Stimulated activated CD8-positive, alpha-beta memory T cell treated with anti-CD3 and anti-CD28 coated beads, Interleukin-7, amount 100 ng/mL, for 48 hours (primary cell): ENCODE measurements around the gene PTGER2.
A peak's percentile ranks its signal among the peaks of the same experiment; 100 is the strongest.

Experiments used
- DNase-seq, 2 donors: peaks; one replicate each; pipeline ENCODE4 v3.0.0-alpha.2; 2020; ENCODE audit warnings: low read depth in 1 of 2; ENCODE audit errors: extremely low read depth in 1 of 2

Gene PTGER2

DNA sequence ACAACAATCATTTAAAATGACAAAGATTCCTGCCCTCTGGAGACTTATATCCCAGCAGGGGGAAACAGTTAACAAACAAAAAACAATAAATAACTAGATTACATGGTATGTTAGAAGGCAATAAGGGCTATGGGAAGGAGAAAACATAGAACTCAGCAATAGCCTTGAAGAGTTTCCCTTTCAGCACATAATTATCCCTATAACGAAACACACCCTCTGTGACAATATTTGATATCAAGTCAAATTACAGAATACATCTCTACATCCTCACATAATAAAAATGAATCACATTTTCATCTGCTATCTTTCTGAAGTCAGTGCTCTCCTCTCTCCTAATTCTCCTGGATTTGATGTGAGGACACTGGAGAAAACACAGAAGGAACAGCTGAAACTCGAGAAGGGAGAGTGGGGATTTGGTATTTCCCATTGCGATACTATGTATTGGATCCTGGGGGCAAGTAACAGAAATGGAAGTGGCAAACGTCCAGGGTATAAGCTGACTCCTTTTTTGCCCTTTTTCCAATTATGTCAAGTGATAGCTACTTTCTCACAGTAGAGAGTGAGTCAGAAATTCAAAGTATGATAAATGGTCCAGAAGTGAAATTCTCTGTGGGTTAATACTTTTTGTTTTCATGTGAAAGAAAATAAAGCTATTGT is 9.7 kb upstream of the PTGER2 start:
- no peak for DNase-seq

DNA sequence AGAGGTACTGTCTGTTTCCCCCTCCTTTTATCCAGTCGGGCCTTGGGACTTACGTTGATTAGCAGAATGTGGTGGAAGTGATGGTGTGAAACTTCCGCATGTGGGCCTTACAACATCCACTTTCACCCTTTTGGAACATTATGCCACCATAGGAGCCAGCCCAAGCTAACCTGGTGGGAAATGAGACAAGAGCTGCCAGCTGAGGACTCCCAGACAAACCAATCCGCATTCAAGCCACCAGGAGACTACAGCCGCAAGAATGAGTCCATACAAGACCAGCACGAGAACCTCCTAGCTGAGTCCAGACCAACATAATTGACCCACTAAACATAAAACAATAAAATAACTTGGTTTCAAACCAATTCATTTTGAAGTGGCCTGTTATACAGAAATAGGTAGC is 9.1 kb upstream of the PTGER2 start:
- no peak for DNase-seq

DNA sequence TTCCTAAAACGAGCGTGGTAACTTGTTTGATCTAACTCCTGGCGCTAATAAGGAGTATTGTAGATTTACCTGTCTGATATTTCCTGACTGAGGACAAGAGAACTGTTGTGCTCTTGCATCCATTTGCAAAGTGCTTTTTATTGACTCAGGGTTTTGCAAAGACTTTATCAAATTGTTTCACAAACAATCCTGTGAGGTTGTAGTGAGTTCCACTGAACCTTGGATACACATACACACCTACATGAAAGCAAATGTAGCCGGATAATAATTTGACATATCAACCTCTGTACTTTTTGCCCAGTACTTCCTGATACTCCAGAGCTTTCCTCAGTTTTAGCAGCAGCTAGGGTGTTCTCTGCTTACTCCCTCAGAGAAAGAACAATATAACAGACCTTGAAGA is 6.7 kb upstream of the PTGER2 start:
- DNase-seq: no peak

DNA sequence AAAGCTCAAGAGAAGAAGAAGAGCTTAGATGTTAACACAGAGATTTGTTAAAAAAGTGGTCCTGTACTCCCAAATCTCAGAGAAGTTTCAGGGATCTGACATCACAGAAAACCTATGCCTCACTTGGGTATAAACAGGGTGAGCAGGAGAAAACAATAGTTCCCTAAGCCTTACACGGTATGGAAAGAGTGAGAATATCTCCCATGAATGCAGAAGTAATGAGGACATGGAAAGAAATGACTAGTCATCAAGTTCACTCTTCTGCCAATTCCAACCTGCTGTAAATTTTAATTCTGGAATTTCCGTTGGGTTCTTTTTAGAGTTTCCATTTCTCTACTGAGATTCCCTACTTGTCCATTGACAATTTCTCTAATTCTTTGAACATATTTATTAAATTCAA is 6.2 kb upstream of the PTGER2 start:
- DNase-seq: no peak

DNA sequence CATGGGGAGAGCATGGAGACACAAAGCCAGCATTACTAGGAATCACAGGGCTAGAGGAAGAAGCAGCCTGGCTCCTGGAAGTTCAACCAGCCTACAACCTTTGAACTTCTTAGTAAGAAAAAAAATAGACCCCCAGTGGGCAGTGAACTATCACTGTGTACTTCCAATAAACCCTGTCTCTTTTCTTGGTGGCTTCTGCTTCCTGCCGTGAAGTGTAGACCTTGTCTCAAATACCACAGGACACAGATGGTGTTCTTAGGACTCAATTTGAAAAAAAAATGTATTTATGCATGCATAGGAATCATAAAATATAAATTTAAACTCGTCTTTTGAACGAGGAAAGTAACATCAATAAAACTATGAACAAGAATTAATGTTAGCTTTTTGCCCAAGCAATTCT is 3.6 kb upstream of the PTGER2 start:
- no peak for DNase-seq

DNA sequence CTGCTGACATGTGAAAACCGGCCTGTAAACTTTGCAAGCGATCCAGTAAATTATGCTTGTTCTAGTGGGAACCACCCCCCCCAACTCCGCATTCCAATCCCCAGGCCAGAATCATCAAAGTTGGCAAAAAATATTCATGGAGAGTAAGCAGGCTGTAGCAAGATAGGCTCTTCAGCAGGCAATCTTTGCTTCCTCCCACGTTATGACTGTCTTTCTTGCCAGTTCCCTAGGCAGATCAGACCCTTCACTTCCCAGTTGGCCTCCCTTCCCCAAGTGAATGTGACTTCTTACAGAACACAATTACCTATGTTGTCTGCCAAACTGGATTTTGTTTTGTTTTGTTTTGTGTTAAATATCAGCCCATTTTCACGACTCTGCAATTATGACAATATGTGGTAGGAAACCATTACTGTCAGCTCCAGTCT is 1.2 kb upstream of the PTGER2 start:
- DNase-seq: no peak

DNA sequence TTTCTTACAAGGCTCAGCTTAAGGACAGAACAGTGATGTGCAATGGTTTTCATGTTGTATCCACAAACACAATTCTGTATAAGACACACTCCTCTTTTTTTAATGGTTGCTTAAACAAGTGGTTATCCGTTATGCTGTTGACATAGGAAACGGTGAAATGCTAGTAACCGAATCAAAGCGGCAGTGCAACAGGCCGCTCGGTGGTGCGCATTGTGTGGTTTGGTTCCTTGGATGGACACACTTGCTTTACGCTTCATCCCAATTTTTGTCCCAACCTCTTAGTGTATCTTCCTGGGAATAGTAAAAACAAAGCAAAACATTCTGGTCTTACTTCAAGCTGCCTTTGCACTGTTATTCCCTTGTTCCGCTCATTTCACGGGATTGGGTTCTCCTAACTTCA is 650 bp upstream of the PTGER2 start:
- DNase-seq: no peak

DNA sequence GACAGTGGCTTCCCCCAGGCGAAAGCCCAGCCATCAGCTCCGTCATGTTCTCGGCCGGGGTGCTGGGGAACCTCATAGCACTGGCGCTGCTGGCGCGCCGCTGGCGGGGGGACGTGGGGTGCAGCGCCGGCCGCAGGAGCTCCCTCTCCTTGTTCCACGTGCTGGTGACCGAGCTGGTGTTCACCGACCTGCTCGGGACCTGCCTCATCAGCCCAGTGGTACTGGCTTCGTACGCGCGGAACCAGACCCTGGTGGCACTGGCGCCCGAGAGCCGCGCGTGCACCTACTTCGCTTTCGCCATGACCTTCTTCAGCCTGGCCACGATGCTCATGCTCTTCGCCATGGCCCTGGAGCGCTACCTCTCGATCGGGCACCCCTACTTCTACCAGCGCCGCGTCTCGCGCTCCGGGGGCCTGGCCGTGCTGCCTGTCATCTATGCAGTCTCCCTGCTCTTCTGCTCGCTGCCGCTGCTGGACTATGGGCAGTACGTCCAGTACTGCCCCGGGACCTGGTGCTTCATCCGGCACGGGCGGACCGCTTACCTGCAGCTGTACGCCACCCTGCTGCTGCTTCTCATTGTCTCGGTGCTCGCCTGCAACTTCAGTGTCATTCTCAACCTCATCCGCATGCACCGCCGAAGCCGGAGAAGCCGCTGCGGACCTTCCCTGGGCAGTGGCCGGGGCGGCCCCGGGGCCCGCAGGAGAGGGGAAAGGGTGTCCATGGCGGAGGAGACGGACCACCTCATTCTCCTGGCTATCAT is 663 bp downstream of the PTGER2 start:
- peak; percentile 18 to 20 for DNase-seq

DNA sequence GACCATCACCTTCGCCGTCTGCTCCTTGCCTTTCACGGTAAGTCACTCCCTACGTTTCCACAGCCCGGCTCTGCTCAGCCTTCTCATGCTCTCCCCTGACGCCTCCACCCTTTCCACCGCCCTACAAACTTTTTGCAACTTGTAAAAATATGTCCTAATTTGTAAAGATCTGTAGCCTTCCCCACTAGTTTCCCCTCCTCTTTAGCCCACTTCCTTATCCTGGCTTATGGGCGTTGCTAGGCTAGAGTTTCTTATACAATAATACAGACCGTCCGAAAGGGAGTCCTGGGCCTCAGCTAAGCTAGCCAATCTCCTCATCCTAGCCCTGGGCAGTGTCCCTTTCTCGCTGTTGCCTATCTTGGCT is 1.2 kb downstream of the PTGER2 start:
- no peak for DNase-seq

DNA sequence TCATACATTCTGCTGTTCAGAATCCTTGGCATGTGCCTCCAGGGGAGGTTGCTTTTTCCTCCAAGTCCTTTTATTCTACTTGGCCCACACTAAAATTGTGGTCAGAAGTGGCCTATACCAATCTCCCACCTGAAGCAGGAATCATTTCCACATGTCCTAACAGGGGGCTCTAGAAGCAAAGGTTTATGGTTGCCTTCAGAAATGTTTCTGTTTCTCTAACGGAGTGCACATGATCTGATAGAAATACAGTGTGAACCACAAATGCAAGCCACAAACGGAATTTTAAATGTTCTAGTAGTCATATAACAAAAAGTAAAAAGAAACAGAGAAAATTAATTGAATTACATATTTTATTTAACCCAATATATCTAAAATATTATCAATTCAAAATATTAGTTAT is 4.0 kb downstream of the PTGER2 start:
- no peak for DNase-seq

DNA sequence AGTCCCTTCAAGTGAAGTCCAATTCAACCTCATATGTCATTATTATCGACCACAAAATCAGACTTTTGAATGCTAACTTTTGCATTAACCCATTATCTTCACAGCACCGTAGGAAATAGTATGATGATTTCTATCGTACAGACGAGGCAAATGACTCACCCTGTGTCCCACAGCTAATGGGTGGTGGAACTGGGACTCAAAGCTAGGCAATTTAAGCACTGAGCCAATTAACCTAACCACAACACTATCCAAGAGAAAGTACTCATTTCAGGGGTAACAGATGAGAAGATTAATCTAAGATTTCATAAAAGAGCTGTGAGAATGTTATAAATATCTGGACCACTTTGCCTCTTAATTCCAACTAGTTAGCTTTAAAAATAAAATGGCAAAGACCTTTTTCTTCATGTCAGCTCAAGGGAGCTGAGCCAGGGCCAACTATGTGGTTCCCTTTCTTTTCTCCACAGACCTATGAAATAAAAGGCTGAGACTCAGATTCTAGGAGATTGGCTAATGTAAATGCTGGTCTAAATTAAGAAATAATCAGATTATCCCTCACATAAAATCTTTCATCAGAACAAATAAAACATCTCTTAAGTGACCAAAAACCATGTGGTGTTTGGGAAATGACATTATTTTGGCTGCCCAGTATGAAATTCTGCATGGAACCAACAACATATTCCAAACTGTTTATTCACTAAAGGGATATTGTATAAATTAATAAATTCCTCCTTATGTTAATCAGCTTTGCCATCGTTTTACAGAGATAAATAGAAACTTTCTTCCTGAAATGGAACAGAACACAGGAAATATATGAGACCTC is 4.9 kb downstream of the PTGER2 start:
- no peak for DNase-seq

DNA sequence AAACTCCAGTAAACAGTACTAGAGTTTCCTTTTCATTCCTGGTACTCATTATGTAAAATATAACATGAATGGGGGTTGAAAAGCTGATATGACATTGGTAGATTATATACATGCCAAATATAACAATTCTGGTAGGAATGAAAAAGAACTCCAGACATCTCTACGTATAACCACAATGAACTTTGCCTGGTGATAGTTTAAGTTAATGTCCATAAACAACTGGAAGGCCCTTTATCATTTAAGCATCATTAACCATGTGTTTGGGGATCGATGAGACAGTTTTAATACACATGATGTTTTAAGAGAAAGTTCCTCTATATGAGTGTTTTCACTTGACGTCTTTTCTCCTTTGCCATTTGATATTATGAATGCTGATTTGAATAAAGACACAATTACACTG is 5.8 kb downstream of the PTGER2 start:
- no peak for DNase-seq

DNA sequence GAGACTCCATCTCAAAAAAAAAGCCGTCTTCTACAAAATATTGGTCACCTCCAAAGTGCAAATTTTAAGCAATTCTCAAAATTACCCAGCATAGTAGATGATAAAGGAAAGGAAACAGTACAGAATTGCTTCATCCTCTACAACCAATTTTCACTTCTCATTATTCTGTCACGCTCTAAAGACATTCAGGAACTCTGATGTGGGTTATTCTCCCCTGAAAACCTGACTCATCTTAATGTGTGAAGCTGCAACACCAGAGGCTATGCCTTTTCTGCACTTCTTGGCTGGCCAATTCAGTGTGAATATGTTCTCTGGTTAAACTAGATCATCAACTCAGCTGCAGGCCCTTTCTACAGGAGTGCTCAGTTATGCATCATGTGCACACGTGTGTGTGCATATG is 11.0 kb downstream of the PTGER2 start:
- peak in 1 of 2 donors; percentile 26 for DNase-seq

DNA sequence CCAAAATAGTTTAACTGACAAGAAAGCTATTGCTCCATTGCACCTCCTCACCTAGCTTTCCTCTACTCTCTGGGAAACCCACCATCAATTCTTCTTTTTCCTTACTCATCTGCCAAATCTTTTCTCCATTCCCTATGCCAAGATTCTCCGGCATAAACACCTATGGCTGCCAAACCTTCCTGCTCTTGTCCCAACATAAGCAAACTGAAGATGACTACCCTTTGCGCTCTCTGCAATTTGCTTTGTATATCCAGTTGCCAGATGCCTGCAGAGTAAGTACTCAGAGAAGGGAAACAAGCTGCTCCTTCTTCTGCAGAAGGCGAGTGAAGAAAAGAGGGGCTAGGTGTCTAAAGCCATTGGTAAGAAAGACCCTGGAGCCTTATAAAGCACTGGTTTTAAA is 11.5 kb downstream of the PTGER2 start:
- DNase-seq: no peak

DNA sequence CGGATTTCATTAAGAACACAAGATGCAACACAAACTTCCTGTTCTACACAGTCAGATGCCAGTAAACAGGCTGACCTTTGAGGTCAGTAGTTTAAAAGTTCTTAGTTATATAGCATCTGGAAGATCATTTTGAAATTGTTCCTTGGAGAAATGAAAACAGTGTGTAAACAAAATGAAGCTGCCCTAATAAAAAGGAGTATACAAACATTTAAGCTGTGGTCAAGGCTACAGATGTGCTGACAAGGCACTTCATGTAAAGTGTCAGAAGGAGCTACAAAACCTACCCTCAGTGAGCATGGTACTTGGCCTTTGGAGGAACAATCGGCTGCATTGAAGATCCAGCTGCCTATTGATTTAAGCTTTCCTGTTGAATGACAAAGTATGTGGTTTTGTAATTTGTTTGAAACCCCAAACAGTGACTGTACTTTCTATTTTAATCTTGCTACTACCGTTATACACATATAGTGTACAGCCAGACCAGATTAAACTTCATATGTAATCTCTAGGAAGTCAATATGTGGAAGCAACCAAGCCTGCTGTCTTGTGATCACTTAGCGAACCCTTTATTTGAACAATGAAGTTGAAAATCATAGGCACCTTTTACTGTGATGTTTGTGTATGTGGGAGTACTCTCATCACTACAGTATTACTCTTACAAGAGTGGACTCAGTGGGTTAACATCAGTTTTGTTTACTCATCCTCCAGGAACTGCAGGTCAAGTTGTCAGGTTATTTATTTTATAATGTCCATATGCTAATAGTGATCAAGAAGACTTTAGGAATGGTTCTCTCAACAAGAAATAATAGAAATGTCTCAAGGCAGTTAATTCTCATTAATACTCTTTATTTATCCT is 13.5 kb downstream of the PTGER2 start:
- DNase-seq: no peak

DNA sequence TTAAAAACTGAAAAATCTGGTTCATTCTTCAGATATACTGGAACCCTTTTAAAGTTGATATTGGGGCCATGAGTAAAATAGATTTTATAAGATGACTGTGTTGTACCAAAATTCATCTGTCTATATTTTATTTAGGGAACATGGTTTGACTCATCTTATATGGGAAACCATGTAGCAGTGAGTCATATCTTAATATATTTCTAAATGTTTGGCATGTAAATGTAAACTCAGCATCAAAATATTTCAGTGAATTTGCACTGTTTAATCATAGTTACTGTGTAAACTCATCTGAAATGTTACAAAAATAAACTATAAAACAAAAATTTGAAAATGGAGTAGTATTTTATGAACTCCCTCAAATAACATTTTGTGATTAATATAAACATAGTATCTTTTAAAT is 14.2 kb downstream of the PTGER2 start:
- DNase-seq: no peak

DNA sequence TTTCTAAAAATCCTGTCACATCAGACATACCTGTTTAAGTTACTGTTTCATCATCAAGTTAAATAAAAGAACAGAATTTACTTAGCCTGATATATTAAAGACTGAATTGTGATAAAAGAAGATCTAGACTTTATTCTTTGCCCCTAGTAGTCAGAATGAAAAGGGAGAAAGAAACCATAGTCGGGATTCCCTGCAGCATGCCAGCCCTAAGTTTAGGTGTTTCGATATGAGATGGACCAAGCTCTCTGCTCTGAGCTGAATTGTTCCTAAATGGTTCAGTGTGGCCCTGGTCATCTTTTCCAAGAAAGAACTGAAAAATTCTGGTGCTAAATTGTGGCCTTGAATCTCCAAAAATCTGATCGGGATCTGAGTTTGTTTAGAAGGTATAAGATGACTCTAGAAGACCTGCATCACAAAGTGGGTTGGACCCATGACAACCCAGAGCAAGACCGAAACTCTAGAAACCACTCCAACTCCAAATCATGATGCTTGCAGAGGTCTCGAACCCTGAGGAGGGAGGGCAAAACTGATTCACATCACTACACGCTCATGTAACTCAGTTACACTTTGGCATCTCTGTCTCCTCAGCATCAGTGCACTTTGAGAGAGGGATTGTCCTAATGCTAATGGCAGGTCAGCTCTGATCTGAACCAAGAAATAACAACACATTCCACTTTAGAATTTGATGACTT is 15.7 kb downstream of the PTGER2 start:
- no peak for DNase-seq

DNA sequence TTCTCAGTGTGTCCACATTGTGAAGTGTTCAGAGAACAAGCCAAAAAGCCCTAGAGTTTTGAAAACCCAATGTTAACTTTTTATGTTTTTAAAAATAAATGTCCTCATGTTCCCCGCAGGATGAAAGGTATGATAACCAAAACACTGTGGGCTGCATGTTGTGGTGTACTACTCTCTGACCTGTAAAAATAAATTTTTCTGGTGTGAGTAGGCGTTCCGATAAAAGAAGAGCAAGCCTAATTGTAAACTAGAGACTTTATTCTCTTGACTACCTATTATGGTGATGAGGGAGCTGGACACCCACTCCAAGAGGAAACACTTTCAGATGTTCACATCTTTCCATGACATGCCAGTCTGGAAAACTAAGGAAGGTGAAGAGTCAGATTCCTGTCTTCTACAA is 18.2 kb downstream of the PTGER2 start:
- DNase-seq: no peak

DNA sequence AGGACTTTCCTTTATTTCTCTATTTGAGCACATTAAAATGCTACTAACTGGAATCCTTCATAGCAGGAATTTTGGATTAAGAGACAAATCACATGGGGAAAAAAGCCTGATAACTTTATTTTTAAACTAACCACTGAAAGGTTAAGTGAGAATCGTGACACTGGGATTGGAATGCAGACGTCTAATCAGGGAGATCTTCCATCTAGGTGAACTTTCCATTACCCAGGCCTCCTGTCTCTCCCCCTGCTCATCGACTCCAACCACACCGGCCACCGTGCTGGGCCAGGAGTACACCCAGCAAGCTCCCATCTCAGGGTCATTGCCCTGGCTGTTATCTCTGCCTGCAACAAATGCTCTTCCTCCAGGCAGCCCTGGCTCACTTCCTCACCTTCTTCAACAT is 19.0 kb downstream of the PTGER2 start:
- no peak for DNase-seq

DNA sequence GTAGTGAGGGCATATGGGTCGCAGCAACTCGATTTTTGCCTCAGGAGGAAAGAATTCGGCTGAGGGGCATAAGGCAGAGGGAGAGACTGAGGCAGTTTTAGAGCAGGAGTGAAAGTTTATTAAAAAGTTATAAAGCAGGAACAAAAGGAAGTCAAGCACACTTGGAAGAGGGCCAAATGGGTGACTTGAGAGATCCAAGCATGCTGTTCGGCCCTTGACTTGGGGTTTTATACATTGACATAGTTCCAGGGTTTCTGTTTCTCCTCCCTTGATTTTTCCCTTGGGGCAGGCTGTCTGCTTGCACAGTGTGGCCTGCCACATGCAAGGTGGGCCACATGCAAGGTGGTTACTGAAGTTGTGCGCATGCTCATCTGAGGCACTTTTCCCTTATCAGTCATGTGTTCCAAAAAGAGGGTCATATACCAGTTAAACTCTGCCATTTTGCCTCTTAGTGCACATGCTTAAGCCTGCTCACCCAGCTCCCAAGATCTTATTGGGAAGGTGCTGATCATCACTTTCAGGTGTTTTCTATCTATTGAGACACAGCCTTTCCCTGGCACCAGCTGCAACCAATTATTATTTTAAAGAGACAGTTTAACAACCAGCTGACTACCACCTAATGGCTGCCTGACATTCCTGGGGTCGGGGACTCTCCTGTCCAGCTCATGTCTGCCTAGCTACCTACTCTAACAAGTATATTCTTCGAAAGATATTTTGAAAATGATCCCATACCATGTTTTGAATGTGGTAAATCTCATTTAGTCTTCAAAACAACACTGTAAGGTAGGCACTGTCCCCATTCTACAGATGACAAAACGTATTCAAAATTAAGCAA is 19.9 kb downstream of the PTGER2 start:
- no peak for DNase-seq
